H1 (cell line): ENCODE measurements around the gene MAP4. TPM values are rescaled to one million over a fixed set of nuclear protein-coding genes. Genes with fewer than 3 reads are reported as not detected.
A peak's percentile ranks its signal among the peaks of the same experiment; 100 is the strongest.

Experiments
- CEBPB ChIP-seq: IDR thresholded peaks from 2 replicates; pipeline ENCODE4 v1.6.1; 2012; ENCODE audit warnings: low read depth, low read length
- CTCF ChIP-seq, 3 experiments: IDR thresholded peaks; 1 replicate in 2 of 3; 2 replicates in 1 of 3; pipeline versions ENCODE4 v1.5.1 to v1.6.1; 2011; ENCODE audit warnings: low read length in 3 of 3, mild to moderate bottlenecking in 3 of 3, inconsistent platforms in 2 of 3, low read depth in 1 of 3, moderate library complexity in 1 of 3; ENCODE audit not compliant: insufficient read depth in 1 of 3; ENCODE audit errors: control extremely low read depth in 1 of 3
- HDAC2 ChIP-seq, 2 experiments: fragments of 300-600 bp in 1 of 2; sonication (generic) in 1 of 2; IDR thresholded peaks; 2 replicates each; pipeline ENCODE4 v1.6.1; 2011 to 2012; ENCODE audit warnings: low read depth in 2 of 2, low read length in 2 of 2, mild to moderate bottlenecking in 2 of 2, moderate library complexity in 2 of 2, borderline replicate concordance in 1 of 2, inconsistent platforms in 1 of 2
- SIN3A ChIP-seq, 2 experiments: IDR thresholded peaks in 1 of 2; conservative IDR thresholded peaks in 1 of 2; 2 replicates each; pipeline ENCODE4 v1.6.1; 2011 to 2012; ENCODE audit warnings: low read length in 2 of 2, improper control_type of control experiment in 1 of 2, low read depth in 1 of 2, mild to moderate bottlenecking in 1 of 2
- TBP ChIP-seq: IDR thresholded peaks from 2 replicates; pipeline ENCODE4 v1.6.1; 2011; ENCODE audit warnings: low read depth, low read length, improper control_type of control experiment
- polyA plus RNA-seq, 7 experiments: library from polyadenylated mRNA; depleted of rRNA in 3 of 7; stranded (reverse) in 5 of 7; unstranded in 2 of 7; fragments of >200 nt in 5 of 7; fragments of 200-250 nt in 2 of 7; gene quantifications; 1 replicate in 5 of 7; 2 replicates in 1 of 7; 4 replicates in 1 of 7; pipeline versions ENCODE4 v1.2.1 to v1.2.3, GENCODE V29; 2011 to 2013; ENCODE audit warnings: missing spikeins in 2 of 7, mixed read lengths in 2 of 7
- total RNA-seq: library from RNA; stranded (reverse); fragmentation: NEBNext Ultra II Directional; extraction: Animal tissue kit (Norgen Biotek cat#: 25700); gene quantifications from 2 replicates; pipeline ENCODE4 v1.2.1, GENCODE V29; 2021

The MAP4 gene
- total and polyA plus RNA-seq, 2 of the 8 experiments (the other 6 are each of a cell fraction or from before 2014, with no cell fraction given): 67.0 to 179 TPM

- TF ChIP-seq CEBPB (no peak), HDAC2 (IDR thresholded peaks at IDR 0.05; ENCODE audit: borderline replicate concordance in 1 of 2, low read depth in 2 of 2, low read length in 2 of 2) (0 out of 4 replicates have a peak, but pooled peaks of 1 of the 2 experiments have one; percentile 67), CTCF (IDR thresholded peaks at IDR 0.05; ENCODE audit: control extremely low read depth in 1 of 3, insufficient read depth in 1 of 3, low read depth in 1 of 3, low read length in 3 of 3) (peak; percentile 76 to 91 (median 90)), TBP (peak; percentile 84; the same call in 1 of the 2 replicates), SIN3A (conservative IDR thresholded peaks at IDR 0.05 in 1 of 2, IDR thresholded peaks at IDR 0.05 in 1 of 2; ENCODE audit: low read depth in 1 of 2, low read length in 2 of 2) (peak; percentile 15 to 47; a peak in 1 of 4 replicates)
These were observed 191.4 kb downstream of the MAP4 start (continued) for GRCh38 chr3:47824541-47825473.
